Posterior vena cava (tissue), 2 donors: ENCODE results near the gene S100A16. TPM values are rescaled to one million over a fixed set of nuclear protein-coding genes. Genes with fewer than 3 reads are reported as not detected.

Source experiments
- DNase-seq: peaks from one replicate; pipeline ENCODE4 v3.0.0-alpha.2; 2020; ENCODE audit warnings: low spot score
- intact Hi-C, 2 donors: fragments of 100-400 bp; cut with DNase I; formaldehyde crosslinking; loops; one replicate each; pipeline versions ENCODE4 v1.14.1 to v1.14.2; 2022 to 2023
- total RNA-seq, 2 donors: library from RNA; stranded (reverse); fragmentation: NEBNext Ultra II Directional; extraction: Animal tissue kit (Norgen Biotek cat#: 25700); gene quantifications; one replicate each; pipeline ENCODE4 v1.2.1, GENCODE V29; 2021
- donor health status: DM: yes; HTN: yes; CAD: no.
- donor health status: DM: yes; HTN: yes; CAD: no.

The S100A16 gene
- total RNA-seq, 2 donors from 2014 or later, result 67.0 to 99.2 TPM

- DNase-seq, result no peak
- intact Hi-C loops, result loop anchor here in 1 of 2 donors (5.0 kb wide), 1 partner anchor 53 kb away; no protein-coding TSS in a partner anchor
Observed at GRCh38 chr1:153624965-153625611, 12.2 kb upstream of the S100A16 start.

GRCh38 chr1:153623101-153623500 lies 10.2 kb upstream of the S100A16 start:
- intact Hi-C loops, result loop anchor here in 1 of 2 donors (5.0 kb wide), 1 partner anchor 51 kb away; no protein-coding TSS in a partner anchor

DNA sequence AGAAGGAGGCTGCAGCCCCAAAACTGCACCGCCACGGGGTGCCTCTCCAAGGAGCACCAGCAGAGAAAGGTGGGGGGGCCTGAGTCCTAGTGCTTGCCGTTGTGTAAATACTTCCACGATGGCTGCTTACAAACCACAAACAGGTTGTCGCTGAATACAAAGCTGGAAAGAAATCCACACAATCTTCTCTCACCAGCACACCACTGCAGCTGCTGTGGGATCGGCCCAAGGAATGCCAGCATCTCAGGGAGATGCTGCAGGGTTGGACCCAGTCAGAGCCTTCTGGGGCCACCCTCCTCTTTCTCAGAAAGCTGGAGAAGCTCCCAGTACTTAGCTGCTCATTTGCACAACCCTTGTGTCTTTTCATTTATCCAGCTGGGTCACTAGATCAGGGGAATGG lies 6.2 kb upstream of the S100A16 start:
- no peak for DNase-seq
- intact Hi-C loops, result loop anchor here in 1 of 2 donors (5.0 kb wide), 1 partner anchor 47 kb away; no protein-coding TSS in a partner anchor

More at GRCh38 chr1:153623101-153623500, 10.2 kb upstream of the S100A16 start:
- DNase-seq, result no peak

GRCh38 chr1:153617663-153618062 lies 4.7 kb upstream of the S100A16 start:
- intact Hi-C loops, result loop anchor here in 1 of 2 donors (5.0 kb wide), 1 partner anchor 45 kb away; no protein-coding TSS in a partner anchor
- peak; percentile 93 for DNase-seq

GRCh38 chr1:153616917-153617311 lies 4.0 kb upstream of the S100A16 start:
- intact Hi-C loops, result loop anchor here in 1 of 2 donors (5.0 kb wide), 1 partner anchor 45 kb away; no protein-coding TSS in a partner anchor
- DNase-seq, result no peak

DNA sequence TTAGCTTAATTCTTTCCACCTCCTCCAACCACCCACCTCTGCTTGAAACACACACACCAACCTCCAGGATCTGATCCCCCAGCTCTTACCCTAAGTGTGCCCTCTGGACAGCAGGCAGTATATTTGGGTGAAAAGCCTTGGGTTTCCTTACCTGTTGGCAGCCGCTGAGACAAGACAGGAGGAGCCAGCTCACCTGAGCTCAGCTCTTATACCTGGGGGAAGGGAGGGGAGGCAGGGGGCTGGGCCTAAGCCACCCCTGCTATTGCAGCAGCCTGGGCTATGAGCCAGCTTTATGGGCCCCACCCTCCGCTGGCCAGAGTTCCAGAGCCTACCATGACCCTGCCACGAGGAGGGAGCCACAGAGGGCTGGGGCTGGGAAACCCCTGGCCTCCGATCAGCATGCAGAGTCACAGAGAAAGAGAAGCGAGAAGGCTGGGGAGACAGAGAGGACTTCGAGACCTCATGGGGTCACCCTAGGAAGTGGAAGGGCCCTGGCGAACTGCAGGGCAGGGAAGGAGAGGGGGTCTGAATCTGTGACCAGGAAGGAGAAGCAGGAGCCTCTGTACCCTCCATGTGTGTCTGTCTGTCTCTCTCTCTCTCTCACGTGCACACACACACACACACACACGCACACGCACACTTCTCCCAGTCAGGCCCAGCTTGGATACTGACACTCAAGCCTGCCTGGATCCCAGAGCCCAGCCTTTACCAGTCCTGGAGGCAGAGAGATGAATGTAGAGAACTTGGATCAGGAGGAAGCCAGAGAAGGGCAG lies 3.4 kb upstream of the S100A16 start, which contains the start of gene S100A14:
S100A14 (minus strand) TSS at position 182 of the 773 bp plus-strand sequence. CDS start 467 bp downstream, outside the sequence.
- DNase-seq, result peak; percentile 81
- intact Hi-C loops, result loop anchor here in 1 of 2 donors (5.0 kb wide), 1 partner anchor 44 kb away; no protein-coding TSS in a partner anchor

DNA sequence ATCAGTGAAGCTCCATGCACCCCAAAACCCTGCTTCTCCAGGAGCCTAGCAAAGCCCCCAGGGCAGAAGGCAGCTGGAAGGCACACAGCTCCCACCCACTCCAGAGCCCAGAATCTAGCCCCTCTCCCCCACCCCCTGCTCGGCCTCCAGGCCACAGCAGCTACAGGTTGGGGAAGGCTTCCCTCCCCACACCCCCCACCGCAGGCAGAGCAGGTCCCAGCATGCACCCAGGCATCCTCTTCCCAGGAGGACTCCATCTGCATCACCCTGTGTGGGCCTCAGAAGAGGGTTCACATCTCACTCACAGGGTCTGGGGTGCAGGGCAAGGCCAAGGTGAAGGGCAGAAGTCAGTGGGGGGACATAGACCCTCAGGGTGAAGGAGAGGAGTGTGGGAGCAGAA lies 2.5 kb upstream of the S100A16 start:
- no peak for DNase-seq
- intact Hi-C loops, result loop anchor here in 1 of 2 donors (5.0 kb wide), 1 partner anchor 43 kb away; no protein-coding TSS in a partner anchor

DNA sequence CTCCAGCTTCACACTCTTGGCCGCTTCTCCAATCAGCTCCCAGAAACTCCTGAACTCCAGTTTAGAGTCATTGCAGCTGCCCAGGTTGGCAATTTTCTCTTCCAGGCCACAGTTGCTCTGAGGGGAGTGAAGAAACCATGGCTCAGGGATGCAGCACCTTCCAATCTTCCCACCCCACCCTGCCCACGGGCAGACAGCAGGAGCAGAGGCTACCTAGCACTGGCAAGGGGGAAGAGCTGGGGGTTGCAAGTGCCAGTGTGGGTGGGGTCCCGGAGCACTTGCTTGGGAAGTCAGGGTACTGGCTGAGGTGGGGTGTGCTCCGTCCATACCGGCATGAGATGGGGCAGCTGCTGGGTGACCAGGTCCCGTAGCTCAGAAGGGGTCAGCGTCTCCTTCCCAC lies 2.0 kb upstream of the S100A16 start:
- intact Hi-C loops, result loop anchor here (5.0 kb wide), 2 partner anchors 43 to 1783 kb away; partner anchors contain the start of gene RORC (in 1 of the 2)
- DNase-seq, result no peak

DNA sequence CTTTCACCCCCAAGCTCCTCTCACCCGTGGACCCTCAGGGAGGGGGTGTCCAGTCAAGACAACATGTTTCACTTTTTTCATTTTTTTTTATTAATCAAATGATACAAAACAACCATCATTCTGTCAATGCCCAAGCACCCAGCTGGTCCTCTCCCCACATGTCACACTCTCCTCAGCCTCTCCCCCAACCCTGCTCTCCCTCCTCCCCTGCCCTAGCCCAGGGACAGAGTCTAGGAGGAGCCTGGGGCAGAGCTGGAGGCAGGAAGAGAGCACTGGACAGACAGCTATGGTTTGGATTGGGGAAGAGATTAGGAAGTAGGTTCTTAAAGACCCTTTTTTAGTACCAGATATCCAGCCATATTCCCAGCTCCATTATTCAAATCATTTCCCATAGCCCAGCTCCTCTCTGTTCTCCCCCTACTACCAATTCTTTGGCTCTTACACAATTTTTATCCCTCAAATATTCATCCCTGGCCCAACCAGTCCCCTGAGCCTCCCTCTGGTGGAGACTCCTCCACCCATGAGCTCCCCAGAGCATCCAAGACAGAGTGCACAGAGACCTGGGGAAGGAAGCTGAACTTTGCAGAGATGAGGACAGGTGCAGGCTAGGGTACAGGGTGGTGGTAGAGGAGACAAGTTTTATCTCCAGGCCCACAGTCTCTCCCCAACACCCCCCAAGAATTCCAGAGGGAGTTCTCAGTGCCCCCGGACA lies 1.4 kb upstream of the S100A16 start:
- intact Hi-C loops, result loop anchor here in 1 of 2 donors (5.0 kb wide), 1 partner anchor 1782 kb away; the partner anchor contains the start of gene RORC
- DNase-seq, result no peak

GRCh38 chr1:153613406-153613805 lies 469 bp upstream of the S100A16 start:
- DNase-seq, result no peak
- intact Hi-C loops, result loop anchor here in 1 of 2 donors (5.0 kb wide), 1 partner anchor 1781 kb away; the partner anchor contains the start of gene RORC

- intact Hi-C loops, result loop anchor here in 1 of 2 donors (5.0 kb wide), 1 partner anchor 1780 kb away; the partner anchor contains the start of gene RORC
- peak; percentile 80 for DNase-seq
Observed at GRCh38 chr1:153612111-153612754, 704 bp downstream of the S100A16 start.

DNA sequence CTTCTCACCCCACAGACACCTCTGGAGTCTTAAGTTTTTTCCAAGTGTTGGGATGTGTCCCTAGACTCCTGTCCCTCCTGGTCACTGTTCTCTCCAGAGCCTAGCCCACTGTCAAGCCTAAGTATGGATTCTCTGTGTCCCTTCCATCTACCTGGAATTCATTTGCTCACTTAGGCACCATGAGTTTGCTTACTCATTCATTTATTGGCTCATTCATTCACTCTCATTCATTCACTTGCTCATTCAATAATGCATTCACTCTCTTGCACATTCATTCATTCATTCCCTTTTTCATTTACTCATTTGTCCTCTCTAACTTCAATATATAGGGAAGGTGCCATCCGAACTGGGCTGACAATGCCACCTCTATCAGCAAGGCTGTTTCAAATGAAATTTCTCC lies 1.6 kb downstream of the S100A16 start:
- intact Hi-C loops, result loop anchor here in 1 of 2 donors (5.0 kb wide), 1 partner anchor 1779 kb away; the partner anchor contains the start of gene RORC
- DNase-seq, result no peak

- no peak for DNase-seq
- intact Hi-C loops, result loop anchor here in 1 of 2 donors (5.0 kb wide), 1 partner anchor 1779 kb away; the partner anchor contains the start of gene RORC
Observed at GRCh38 chr1:153610811-153611301, 2.1 kb downstream of the S100A16 start.

GRCh38 chr1:153610334-153610733 lies 2.6 kb downstream of the S100A16 start:
- DNase-seq, result no peak
- intact Hi-C loops, result loop anchor here in 1 of 2 donors (5.0 kb wide), 1 partner anchor 1778 kb away; the partner anchor contains the start of gene RORC

DNA sequence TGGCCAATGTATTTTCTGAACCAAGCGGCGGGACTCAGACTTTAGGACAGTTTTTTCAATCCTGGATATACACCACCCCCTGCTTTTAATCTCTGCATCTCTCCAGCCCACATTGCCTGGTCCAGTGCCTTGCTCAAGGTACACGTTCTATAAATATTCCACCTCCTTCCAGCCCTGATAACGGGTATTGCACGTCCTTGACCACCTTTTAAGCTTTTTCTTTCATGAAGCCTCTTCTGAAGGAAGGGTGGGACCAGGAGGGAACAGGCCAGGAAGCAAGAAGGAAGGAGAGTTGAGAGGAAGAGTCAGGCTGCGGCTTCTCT lies 3.4 kb downstream of the S100A16 start:
- intact Hi-C loops, result no loop called here
- DNase-seq, result no peak

DNA sequence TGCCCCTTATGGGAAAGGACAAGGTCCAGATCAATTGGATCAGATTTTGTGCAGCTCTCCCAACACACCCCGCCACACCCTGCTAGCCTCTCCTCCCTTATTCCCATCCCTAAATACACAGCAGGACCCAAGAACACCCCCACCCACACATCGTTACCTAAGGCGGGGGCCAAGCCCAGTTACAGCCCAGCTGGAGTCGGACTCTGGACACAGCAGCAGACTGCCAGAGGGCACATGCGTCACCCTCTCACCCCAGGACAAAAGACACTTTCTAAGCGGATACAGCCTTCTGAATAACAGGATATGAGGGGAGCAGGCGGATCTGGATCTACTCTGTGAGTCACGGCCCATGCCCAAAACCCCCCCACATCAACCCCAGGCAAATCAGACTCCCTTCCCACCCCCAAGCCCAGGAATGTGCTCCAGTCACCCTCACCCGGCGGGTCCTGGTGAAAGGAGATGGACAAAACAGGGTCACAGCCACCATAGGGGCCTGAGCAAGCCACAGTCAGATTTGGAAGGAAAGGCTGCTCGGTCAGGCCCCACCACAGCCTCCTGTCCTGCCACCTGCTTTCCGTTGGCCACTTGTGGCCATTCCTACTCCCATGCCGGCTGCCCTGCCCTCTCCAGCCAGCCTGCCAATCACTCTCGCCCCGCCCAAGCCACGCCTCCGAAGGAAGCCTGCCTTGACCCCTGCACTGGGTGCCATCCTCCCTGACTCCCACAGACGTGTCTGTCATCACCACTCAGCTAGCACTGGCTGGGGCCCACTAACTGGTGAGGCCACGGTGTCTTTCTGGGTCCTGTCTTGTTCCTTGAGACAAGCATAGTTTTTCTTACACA lies 4.0 kb downstream of the S100A16 start:
- intact Hi-C loops, result no loop called here
- DNase-seq, result peak; percentile 90

DNA sequence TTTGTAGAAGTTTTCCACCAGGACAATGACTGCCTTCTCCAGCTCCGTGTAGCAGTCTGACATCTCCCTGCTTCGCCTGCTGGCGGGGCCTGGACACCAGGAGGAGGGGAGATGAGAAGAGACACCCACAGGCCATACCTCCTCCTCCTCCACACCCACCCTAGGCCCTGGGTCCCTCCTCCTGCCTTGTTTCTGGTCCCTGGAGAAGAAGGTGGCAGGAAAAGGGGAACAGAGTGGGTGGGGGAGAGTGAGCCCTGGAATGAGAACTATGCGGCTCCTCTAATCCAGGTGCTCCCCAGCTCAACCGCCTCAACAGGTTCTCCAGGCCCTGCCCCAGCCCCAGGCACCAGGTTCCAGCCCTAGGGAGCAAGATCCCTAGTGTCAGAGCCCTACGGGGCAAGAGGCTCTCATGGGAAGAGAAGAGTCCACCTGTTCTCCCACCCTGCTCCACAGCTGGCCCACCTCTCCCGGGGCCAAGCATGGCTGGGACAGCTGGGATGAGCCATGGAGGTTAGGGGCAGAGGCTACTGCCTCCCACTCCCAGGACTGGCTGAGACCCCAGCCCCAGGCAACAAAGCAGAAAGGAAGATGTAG lies 4.8 kb downstream of the S100A16 start:
- intact Hi-C loops, result no loop called here
- no peak for DNase-seq
